Astrocyte (in vitro differentiated cells and primary cell): Measurements from ENCODE around the gene SMIM12.

Source experiments
- EZH2 ChIP-seq: IDR thresholded peaks from 2 replicates; pipeline ENCODE4 v1.6.1; 2012; ENCODE audit warnings: mild to moderate bottlenecking, low read length, inconsistent platforms; ENCODE audit not compliant: insufficient read depth
- TF ChIP-seq, protein P1 (sequence below): IDR thresholded peaks from 2 replicates; pipeline ENCODE4 v1.5.1; 2011; ENCODE audit warnings: low read depth, mild to moderate bottlenecking, inconsistent platforms, low read length, moderate library complexity; ENCODE audit not compliant: insufficient read depth

- TF ChIP-seq, protein P1, sequence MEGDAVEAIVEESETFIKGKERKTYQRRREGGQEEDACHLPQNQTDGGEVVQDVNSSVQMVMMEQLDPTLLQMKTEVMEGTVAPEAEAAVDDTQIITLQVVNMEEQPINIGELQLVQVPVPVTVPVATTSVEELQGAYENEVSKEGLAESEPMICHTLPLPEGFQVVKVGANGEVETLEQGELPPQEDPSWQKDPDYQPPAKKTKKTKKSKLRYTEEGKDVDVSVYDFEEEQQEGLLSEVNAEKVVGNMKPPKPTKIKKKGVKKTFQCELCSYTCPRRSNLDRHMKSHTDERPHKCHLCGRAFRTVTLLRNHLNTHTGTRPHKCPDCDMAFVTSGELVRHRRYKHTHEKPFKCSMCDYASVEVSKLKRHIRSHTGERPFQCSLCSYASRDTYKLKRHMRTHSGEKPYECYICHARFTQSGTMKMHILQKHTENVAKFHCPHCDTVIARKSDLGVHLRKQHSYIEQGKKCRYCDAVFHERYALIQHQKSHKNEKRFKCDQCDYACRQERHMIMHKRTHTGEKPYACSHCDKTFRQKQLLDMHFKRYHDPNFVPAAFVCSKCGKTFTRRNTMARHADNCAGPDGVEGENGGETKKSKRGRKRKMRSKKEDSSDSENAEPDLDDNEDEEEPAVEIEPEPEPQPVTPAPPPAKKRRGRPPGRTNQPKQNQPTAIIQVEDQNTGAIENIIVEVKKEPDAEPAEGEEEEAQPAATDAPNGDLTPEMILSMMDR: no peak
- no peak for TF ChIP-seq EZH2
Observed at GRCh38 chr1:34899906-34900305, 40.4 kb upstream of the SMIM12 start.
